ENCODE data around the gene HIPK2.

DNA sequence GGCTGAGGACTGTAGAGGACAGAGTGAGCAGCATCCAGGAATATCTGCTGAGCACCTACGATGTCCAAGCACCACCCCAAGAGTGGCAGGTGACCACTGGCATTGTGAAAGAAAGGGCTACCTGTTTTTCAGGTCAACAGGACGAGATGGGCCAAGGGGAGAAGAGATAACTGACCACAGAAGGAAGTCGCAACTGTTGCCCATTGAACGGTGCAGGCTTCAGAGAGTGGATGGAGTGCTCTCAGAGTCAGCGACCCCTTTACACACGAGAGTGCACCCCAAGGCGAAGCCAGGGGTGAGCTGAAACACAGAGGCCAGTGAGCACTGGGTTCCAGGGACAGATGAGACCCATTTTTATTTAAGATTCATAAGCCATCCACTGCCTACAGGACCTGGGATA is 42.3 kb downstream of the HIPK2 start:
- TF ChIP-seq CTCF (IDR thresholded peaks at IDR 0.05), result no peak
- no peak for TF ChIP-seq POLR2AphosphoS5 (IDR thresholded peaks at IDR 0.05)
- no peak for TF ChIP-seq POLR2A (IDR thresholded peaks at IDR 0.05)
- no peak for TF ChIP-seq EP300 (IDR thresholded peaks at IDR 0.05)
